ENCODE data around the gene ARFRP1.

The ARFRP1 gene

DNA sequence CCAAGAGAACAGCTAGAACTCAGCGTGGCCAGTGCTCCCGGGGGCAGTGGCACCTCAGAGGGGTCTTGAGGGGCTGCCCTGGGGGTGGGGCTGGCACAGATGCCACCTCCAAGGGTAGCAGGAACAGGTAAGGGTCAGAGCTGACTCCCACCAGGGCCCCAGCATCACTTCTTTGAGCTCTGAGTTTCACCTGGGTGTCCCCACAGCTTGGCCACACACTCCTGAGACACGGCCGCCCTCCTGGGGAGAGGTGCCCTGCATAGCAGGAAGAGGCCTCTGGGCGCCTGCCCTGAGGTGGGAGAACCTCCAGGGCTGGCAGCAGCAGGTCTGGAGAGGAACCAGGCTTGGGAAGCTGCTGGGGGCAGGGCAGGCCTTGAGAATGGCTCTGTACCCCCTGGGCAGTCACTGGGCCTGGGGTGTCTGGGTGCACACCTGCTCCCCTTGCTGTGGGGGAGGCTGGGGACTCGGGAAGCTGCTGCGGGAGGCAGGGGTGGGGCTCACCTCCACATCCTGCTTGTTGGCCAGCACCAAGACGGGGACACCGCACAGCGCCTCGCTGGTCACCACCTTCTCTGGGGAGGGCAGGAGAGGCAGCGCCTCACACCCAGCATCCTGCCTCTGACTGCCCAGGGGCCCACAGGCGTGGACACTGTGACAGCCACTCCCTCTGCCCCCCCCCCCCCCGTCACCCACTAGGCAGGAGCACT is 6.3 kb downstream of the ARFRP1 start:
- DNase-seq = no peak

- no peak for DNase-seq
Measured at GRCh38 chr20:63701051-63701328, 6.8 kb downstream of the ARFRP1 start.

GRCh38 chr20:63700199-63701050 is 7.4 kb downstream of the ARFRP1 start:
- DNase-seq = no peak

- DNase-seq = no peak
Measured at GRCh38 chr20:63699466-63700198, 8.1 kb downstream of the ARFRP1 start.

DNA sequence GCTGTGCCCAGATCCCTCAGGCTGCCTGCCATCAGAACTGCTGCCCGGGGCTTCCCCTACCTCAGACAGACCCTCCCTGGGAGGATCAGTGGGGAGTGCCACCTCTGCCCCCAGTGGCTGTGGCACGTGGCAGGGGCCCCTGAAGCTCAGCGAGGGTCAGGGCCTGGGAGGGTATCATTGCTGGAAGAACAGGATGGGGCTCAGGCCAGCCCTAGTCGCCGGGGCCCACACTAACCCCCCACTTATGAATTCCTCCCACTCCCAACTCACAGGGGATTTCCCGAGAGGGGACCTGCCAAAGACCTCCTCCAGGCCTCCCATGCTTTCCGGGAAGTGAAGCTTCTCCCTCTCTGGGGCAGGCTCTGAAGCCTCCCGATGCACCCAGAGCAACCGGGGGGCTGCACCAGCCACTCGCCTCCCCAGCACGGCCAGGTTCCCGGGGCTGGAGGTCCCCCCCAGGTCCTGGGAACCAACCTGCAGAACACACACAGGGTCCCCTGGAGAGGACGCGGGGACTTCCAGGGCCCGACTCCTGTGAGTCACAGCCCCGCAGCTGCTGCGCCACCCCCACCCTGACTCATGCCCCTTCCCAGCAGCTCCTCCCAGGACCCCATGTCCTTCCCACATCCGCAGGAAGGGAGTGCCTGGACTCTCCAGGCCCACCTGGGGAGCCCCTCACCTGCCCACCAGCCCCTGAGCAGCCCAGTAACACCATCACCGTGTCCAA is 8.9 kb downstream of the ARFRP1 start:
- DNase-seq = no peak

- DNase-seq = no peak
Measured at GRCh38 chr20:63697868-63698545, 9.8 kb downstream of the ARFRP1 start.

DNA sequence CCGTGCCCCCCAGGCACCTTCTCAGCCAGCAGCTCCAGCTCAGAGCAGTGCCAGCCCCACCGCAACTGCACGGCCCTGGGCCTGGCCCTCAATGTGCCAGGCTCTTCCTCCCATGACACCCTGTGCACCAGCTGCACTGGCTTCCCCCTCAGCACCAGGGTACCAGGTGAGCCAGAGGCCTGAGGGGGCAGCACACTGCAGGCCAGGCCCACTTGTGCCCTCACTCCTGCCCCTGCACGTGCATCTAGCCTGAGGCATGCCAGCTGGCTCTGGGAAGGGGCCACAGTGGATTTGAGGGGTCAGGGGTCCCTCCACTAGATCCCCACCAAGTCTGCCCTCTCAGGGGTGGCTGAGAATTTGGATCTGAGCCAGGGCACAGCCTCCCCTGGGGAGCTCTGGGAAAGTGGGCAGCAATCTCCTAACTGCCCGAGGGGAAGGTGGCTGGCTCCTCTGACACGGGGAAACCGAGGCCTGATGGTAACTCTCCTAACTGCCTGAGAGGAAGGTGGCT is 10.4 kb downstream of the ARFRP1 start:
- no peak for DNase-seq

GRCh38 chr20:63696628-63697356 is 11.0 kb downstream of the ARFRP1 start, which contains the start of gene TNFRSF6B:
TSS of gene TNFRSF6B (plus strand) at chr20:63696652. CDS start at chr20:63696768, 116 bp downstream.
- DNase-seq = no peak

- no peak for DNase-seq
Measured at GRCh38 chr20:63696306-63696627, 11.5 kb downstream of the ARFRP1 start.

GRCh38 chr20:63695424-63696305 is 12.1 kb downstream of the ARFRP1 start:
- no peak for DNase-seq

DNA sequence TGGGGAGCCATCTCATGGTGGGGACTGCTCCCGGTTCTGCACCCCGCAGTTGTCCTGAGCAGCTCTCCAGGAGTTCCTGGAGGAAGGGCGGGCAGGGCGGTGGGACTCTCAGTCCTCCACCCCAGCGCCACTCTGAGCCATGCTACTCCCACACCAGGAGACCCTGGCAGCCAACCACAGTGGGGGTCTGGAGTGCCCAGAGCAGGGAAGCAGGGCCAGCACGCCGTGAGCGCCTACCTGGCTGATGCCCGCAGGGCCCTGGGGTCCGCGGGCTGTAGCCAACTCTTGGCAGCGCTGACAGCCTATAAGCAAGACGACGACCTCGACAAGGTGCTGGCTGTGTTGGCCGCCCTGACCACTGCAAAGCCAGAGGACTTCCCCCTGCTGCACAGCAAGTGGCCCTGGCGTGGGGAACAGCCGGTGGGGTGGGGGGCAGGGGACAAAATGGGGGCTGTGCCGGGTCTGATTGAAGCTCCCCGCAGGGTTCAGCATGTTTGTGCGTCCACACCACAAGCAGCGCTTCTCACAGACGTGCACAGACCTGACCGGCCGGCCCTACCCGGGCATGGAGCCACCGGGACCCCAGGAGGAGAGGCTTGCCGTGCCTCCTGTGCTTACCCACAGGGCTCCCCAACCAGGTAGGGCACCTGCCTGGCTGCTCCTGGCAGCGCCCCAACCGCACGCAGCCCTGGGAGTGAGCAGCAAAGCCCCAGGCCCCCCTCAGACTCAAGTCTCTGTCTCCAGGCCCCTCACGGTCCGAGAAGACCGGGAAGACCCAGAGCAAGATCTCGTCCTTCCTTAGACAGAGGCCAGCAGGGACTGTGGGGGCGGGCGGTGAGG is 13.0 kb downstream of the ARFRP1 start:
- no peak for DNase-seq

- no peak for DNase-seq
Measured at GRCh38 chr20:63693733-63694583, 13.8 kb downstream of the ARFRP1 start.

DNA sequence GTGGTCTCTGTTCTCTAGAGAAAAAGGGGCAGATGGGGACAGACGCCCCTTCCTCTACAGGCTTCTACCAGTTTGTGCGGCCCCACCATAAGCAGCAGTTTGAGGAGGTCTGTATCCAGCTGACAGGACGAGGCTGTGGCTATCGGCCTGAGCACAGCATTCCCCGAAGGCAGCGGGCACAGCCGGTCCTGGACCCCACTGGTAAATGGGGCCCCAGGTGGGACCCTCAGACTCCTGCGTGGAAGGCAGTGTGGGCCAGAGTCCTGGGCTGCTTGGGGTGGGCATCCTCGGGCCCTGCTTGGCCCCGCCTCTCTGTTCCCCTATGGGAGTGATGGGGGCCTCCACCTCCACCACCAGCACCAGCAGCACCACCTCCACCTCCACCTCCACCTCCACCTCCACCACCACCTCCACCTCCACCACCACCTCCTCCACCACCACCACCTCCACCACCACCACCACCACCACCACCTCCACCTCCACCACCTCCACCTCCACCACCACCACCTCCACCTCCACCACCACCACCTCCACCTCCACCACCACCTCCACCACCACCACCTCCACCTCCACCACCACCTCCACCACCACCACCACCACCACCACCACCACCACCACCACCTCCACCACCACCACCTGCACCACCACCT is 14.6 kb downstream of the ARFRP1 start:
- DNase-seq = no peak

DNA sequence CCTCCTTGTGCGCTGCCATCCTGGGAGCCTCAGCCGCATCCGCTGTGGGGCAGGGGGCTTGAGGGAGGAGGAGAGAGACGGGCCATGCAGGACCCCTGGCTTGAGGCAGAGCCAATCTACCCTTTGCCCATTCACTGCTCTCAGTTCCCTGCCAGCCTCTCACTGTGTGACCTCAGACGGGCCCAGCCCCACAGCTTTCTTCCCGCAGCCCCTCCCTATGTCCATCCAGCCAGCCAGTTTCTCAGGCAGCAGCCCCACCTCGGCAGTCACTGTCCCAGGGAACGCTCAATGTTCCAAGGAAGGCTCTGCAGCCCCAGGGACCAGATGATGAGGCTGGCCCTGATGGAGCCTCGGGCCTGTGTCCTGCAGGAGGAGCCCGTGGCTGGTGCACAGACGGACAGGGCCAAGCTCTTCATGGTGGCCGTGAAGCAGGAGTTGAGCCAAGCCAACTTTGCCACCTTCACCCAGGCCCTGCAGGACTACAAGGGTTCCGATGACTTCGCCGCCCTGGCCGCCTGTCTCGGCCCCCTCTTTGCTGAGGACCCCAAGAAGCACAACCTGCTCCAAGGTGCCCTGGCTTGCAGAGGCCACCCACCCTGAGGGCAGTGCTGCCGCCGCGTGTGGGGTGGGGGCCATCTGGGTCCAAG is 15.2 kb downstream of the ARFRP1 start:
- no peak for DNase-seq

GRCh38 chr20:63691711-63692435 is 15.9 kb downstream of the ARFRP1 start:
- no peak for DNase-seq

GRCh38 chr20:63690898-63691710 is 16.7 kb downstream of the ARFRP1 start:
- no peak for DNase-seq
